Ovary (tissue), 3 donors: ENCODE data around the gene BMPR2.
"Not testable (repeated sequence)": the region's sequence is repeated elsewhere in the genome, so short reads cannot be mapped to it uniquely, and the experiment has no call there.

Source experiments
- EP300 ChIP-seq: sonication (generic); formaldehyde crosslinking; IDR thresholded peaks from one replicate; pipeline ENCODE4 v1.6.1; 2017; ENCODE audit warnings: antibody characterized with exemption
- POLR2A ChIP-seq: fragments of 450-650 bp; IDR thresholded peaks from one replicate; pipeline ENCODE4 v1.6.1; 2017; ENCODE audit warnings: antibody characterized with exemption, mild to moderate bottlenecking, moderate library complexity
- TF ChIP-seq, protein P1 (sequence below), 3 donors: fragments of 450-650 bp in 2 of 3; fragments of 200-600 bp in 1 of 3; IDR thresholded peaks; one replicate each; pipeline versions ENCODE4 v1.5.1 to v1.8.0; 2016 to 2022; ENCODE audit warnings: antibody characterized with exemption in 3 of 3, mild to moderate bottlenecking in 1 of 3
- donor health status: DM: no; HTN: no; CAD: no.

- TF ChIP-seq, protein P1, sequence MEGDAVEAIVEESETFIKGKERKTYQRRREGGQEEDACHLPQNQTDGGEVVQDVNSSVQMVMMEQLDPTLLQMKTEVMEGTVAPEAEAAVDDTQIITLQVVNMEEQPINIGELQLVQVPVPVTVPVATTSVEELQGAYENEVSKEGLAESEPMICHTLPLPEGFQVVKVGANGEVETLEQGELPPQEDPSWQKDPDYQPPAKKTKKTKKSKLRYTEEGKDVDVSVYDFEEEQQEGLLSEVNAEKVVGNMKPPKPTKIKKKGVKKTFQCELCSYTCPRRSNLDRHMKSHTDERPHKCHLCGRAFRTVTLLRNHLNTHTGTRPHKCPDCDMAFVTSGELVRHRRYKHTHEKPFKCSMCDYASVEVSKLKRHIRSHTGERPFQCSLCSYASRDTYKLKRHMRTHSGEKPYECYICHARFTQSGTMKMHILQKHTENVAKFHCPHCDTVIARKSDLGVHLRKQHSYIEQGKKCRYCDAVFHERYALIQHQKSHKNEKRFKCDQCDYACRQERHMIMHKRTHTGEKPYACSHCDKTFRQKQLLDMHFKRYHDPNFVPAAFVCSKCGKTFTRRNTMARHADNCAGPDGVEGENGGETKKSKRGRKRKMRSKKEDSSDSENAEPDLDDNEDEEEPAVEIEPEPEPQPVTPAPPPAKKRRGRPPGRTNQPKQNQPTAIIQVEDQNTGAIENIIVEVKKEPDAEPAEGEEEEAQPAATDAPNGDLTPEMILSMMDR (IDR thresholded peaks at IDR 0.05): not testable (repeated sequence)
- not testable (repeated sequence) for TF ChIP-seq POLR2A, EP300
Observed at GRCh38 chr2:202551000-202551399, 174.9 kb downstream of the BMPR2 start.
